GM12801 (cell line): ENCODE results near the gene BAG2.

Experiments used
- TF ChIP-seq, protein P1 (sequence below): IDR thresholded peaks from one replicate; pipeline ENCODE4 v1.5.1; 2011; ENCODE audit warnings: control low read depth; ENCODE audit not compliant: insufficient read length; ENCODE audit errors: extremely low read depth

The BAG2 gene

DNA sequence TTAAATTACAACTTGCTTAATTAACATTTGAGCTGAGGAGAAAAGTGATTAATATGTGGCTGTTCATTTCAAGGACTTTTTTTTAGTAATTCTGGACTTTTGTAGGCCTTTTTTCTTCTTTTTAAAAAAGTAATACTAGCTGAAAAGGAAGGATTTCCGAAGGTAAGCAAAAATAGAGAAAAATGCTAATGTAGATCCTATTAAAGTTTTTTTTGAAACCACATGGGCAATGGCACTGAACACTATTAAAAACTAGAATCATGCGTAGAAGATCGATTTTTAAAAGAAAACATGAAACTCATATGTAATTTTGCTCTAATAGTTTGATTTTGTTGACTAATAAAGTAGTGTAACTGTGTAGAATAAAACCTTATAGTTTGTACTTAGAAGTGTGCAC is 2.4 kb downstream of the BAG2 start:
- TF ChIP-seq, protein P1, sequence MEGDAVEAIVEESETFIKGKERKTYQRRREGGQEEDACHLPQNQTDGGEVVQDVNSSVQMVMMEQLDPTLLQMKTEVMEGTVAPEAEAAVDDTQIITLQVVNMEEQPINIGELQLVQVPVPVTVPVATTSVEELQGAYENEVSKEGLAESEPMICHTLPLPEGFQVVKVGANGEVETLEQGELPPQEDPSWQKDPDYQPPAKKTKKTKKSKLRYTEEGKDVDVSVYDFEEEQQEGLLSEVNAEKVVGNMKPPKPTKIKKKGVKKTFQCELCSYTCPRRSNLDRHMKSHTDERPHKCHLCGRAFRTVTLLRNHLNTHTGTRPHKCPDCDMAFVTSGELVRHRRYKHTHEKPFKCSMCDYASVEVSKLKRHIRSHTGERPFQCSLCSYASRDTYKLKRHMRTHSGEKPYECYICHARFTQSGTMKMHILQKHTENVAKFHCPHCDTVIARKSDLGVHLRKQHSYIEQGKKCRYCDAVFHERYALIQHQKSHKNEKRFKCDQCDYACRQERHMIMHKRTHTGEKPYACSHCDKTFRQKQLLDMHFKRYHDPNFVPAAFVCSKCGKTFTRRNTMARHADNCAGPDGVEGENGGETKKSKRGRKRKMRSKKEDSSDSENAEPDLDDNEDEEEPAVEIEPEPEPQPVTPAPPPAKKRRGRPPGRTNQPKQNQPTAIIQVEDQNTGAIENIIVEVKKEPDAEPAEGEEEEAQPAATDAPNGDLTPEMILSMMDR, result no peak

DNA sequence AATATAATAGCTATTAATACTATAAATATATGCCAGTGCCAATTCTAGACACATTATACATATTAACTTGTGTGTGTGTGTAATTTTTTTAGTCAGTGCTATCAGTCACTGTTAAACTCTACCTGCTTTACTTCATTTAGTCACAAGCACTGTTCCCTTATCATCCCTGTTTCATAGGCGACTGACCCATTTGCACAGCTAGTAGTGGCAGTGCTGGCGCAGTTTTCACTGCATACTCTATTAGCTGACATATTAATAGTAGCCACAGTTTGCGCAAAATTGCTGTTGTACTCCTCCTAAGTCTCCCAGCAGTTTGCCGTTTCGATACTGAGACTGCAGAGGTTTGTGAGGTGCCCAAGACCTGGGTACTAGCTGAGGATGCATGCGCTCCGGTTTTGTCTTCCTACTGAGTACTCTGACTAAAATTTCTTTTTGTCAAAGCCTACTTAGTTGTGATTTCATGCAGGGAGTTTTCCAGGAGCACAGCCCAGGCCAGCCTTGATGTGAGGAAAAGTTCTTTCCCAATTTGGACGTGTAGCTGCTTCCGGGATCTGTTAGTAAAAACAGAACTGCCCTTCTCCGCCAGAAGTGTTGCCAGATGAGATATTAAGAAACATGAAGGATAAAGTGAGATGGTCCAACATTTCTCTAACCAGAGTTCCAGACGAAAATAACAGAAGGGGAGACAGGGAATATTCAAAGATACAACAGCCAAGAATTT is 5.6 kb downstream of the BAG2 start:
- TF ChIP-seq, protein P1, result no peak

DNA sequence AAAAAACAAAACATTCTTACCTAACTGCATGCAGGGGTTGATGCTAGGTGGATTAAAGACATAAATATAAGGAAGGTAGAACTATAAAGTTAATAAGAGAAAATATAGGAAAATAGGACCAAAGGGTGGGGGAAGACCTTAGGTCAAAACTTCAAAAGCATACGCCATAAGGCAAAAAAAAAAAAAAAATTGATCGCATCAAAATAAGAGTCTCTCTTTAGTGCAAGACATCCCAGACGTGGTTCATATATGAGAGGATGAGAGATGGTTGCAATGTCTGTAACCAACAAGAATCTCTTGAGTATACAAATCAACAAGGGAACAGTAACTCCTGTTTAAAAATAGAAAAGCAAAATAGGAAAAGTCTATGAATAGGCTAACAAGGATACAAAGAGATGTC is 8.5 kb downstream of the BAG2 start:
- TF ChIP-seq, protein P1, result no peak

DNA sequence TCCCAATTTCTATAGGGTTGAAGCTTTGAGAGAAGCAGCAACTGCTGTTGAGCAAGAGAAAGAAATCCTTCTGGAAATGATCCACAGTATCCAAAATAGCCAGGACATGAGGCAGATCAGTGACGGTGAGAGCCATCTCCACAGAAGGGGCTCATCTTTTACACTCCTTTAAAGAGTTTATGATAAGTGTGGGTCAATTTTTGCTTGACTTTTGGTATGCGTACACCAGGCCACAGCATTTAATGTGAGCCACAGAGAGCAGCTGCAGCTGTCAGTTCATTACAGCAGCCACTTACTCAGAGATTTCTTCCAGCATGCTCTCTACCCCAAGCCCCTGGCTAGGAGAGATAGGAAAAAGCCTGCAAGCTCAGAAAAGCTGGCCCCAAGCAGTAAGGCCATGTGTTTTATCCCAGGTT is 9.9 kb downstream of the BAG2 start:
- TF ChIP-seq, protein P1, result no peak

DNA sequence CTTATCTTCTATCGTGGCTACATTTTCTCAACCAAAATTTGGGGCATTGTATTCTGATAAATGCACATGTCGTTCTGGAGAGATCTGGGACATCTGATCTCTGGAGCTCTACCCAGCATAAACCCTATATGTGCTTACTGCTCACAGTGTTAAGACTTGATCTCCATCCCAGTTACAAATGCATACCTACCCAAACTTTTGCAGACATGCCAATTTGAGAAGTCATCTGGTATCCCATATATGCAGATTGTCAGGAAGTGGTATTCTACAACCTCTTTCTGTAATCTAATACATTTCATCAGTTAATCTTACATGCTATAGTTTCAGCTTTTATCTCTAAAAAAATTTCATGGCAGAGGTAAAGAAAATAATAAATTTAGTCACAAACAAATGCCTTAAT is 11.2 kb downstream of the BAG2 start:
- TF ChIP-seq, protein P1, result no peak

DNA sequence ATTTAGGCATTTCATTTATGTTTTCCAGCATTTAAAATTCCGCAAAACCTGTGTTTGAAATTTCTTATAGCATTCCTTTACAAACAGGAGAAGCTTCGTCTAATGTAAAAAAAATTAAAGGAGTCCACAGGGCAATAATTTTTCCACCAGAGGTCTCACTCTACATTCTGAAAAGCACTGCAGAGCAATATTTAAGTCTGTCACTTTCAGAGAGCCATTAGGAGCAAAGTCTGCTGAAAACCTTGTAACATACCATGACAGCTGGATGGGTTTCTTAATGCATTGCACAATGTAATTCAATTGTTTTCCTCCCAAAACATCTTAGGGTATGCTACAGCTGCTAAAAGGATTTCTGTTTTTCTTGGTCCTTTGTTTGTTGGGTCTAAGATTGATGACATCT is 18.0 kb downstream of the BAG2 start:
- TF ChIP-seq, protein P1, result no peak

DNA sequence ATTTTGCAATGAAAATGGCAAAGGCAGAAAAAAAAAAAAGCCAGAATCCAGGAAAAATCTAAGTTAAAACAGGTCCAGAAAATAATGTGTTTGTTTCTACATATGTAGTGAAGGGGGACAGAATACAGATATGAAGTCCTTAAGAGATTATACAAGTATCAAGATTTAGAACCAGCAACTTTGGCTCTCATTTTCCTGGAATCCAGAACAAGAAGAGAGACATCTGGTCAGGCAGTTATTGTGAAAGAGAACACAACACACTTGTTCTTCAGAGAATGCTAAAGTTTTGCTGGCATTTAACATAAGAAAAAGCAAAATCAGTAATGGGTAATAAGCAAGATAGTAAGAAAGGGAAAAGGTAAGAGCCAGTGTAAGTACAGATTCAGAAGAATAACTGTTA is 21.1 kb downstream of the BAG2 start:
- TF ChIP-seq, protein P1, result no peak
